Measurements from ENCODE around the gene RABL6.

- TF ChIP-seq EZH2phosphoT487 (IDR thresholded peaks at IDR 0.05; ENCODE audit: borderline replicate concordance, low read depth, low read length) (no peak), CTCF (conservative IDR thresholded peaks at IDR 0.05; ENCODE audit: low read length) (peak; percentile 37)
Observed at GRCh38 chr9:136808075-136808805, 492 bp downstream of the RABL6 start.
